ENCODE results near the gene EVX2. TPM values are rescaled to one million over a fixed set of nuclear protein-coding genes. Genes with fewer than 3 reads are reported as not detected.
A peak's percentile ranks its signal among the peaks of the same experiment; 100 is the strongest.

The EVX2 gene
- not detected for total RNA-seq

- DNase-seq = no peak
Observed at GRCh38 chr2:176083796-176084261, at the start of gene EVX2. EVX2 (minus strand) TSS chr2:176083962; CDS start chr2:176083776, 186 bp downstream.

GRCh38 chr2:176133389-176133788, 49.6 kb upstream of the EVX2 start:
- DNase-seq = no peak

GRCh38 chr2:176132205-176133171, 48.7 kb upstream of the EVX2 start:
- no peak for DNase-seq

GRCh38 chr2:176131848-176132158, 48.0 kb upstream of the EVX2 start:
- no peak for DNase-seq

- no peak for DNase-seq
Observed at GRCh38 chr2:176130957-176131847, 47.4 kb upstream of the EVX2 start.

GRCh38 chr2:176130147-176130956, 46.6 kb upstream of the EVX2 start:
- no peak for DNase-seq

GRCh38 chr2:176129813-176130146, 46.0 kb upstream of the EVX2 start:
- DNase-seq = no peak

GRCh38 chr2:176128982-176129796, 45.4 kb upstream of the EVX2 start, which contains the start of gene HOXD8:
HOXD8 (plus strand) TSS chr2:176129705; CDS start chr2:176130367, 662 bp downstream.
- DNase-seq = peak; percentile 67

GRCh38 chr2:176128172-176128981, 44.6 kb upstream of the EVX2 start:
- no peak for DNase-seq

GRCh38 chr2:176127774-176128072, 44.0 kb upstream of the EVX2 start:
- DNase-seq = peak; percentile 29

- peak; percentile 68 for DNase-seq
Observed at GRCh38 chr2:176126929-176127773, 43.4 kb upstream of the EVX2 start.

GRCh38 chr2:176125772-176126054, 42.0 kb upstream of the EVX2 start:
- no peak for DNase-seq

- no peak for DNase-seq
Observed at GRCh38 chr2:176124947-176125771, 41.4 kb upstream of the EVX2 start.

GRCh38 chr2:176124110-176124946, 40.6 kb upstream of the EVX2 start:
- DNase-seq = no peak

GRCh38 chr2:176123411-176124109, 39.8 kb upstream of the EVX2 start:
- DNase-seq = no peak

GRCh38 chr2:176122683-176123410, 39.1 kb upstream of the EVX2 start, which contains the start of gene HOXD9:
HOXD9 (plus strand) TSS chr2:176122719; CDS start chr2:176122769, 50 bp downstream.
- no peak for DNase-seq
